GM23338 (cell line): ENCODE measurements around the gene ERMN. TPM values are rescaled to one million over a fixed set of nuclear protein-coding genes. Genes with fewer than 3 reads are reported as not detected.

Source experiments
- ATAC-seq: fragments of 200-7000 bp; cut with Tn5 transposase; 3 replicates; pipeline ENCODE4 v1.9.1; 2020
- DNase-seq: peaks from one replicate; pipeline ENCODE4 v3.0.0-alpha.2; 2015; ENCODE audit warnings: low spot score
- H2AFZ ChIP-seq: fragments of 200-600 bp; sonication (generic); 2 replicates; pipeline ENCODE4 v1.8.0; 2016; ENCODE audit warnings: antibody characterized with exemption, mild to moderate bottlenecking, moderate library complexity
- H3F3A ChIP-seq: fragments of 200-600 bp; sonication (generic); replicated peaks from 2 replicates; pipeline ENCODE4 v1.8.0; 2017; ENCODE audit warnings: antibody characterized with exemption, mixed run types, low read depth
- H3K27ac ChIP-seq: fragments of 200-600 bp; sonication (generic); 2 replicates; pipeline ENCODE4 v1.6.1; 2016; ENCODE audit warnings: low read depth
- H3K27me3 ChIP-seq: fragments of 200-600 bp; sonication (generic); 2 replicates; pipeline ENCODE4 v1.8.0; 2016; ENCODE audit warnings: mild to moderate bottlenecking, mixed run types, moderate library complexity; ENCODE audit not compliant: insufficient read depth
- H3K36me3 ChIP-seq: fragments of 200-600 bp; sonication (generic); 2 replicates; pipeline ENCODE4 v1.8.0; 2016; ENCODE audit warnings: mild to moderate bottlenecking; ENCODE audit not compliant: insufficient read depth
- H3K4me1 ChIP-seq: fragments of 200-600 bp; sonication (generic); 2 replicates; pipeline ENCODE4 v1.8.0; 2016; ENCODE audit warnings: mild to moderate bottlenecking, moderate library complexity; ENCODE audit not compliant: insufficient read depth
- H3K4me2 ChIP-seq: fragments of 200-600 bp; sonication (generic); 2 replicates; pipeline ENCODE4 v1.7.1; 2017; ENCODE audit warnings: mixed run types
- H3K4me3 ChIP-seq: fragments of 200-600 bp; sonication (generic); 2 replicates; pipeline ENCODE4 v1.6.1; 2016; ENCODE audit warnings: mixed run types
- H3K79me2 ChIP-seq: fragments of 200-600 bp; sonication (generic); replicated peaks from 2 replicates; pipeline ENCODE4 v1.8.0; 2017; ENCODE audit warnings: mild to moderate bottlenecking; ENCODE audit not compliant: insufficient read depth
- H3K9me2 ChIP-seq: fragments of 200-600 bp; sonication (generic); 2 replicates; pipeline ENCODE4 v1.8.0; 2017; ENCODE audit not compliant: insufficient read depth
- H4K20me1 ChIP-seq: fragments of 200-600 bp; sonication (generic); replicated peaks from 2 replicates; pipeline ENCODE4 v1.8.0; 2017; ENCODE audit warnings: mild to moderate bottlenecking; ENCODE audit not compliant: insufficient read depth
- H3K27ac Mint-ChIP-seq: 2 replicates; pipeline ENCODE4 v1.8.0; 2020; ENCODE audit warnings: inconsistent platforms, mild to moderate bottlenecking, moderate library complexity, mixed read lengths
- H3K27me3 Mint-ChIP-seq: 3 replicates; pipeline ENCODE4 v1.8.0; 2022; ENCODE audit warnings: low read depth, mild to moderate bottlenecking, moderate library complexity, mixed read lengths, inconsistent platforms; ENCODE audit not compliant: insufficient read depth, poor library complexity
- H3K36me3 Mint-ChIP-seq: 3 replicates; pipeline ENCODE4 v1.8.0; 2021; ENCODE audit warnings: low read depth, mild to moderate bottlenecking, inconsistent platforms, moderate library complexity, mixed read lengths
- H3K4me1 Mint-ChIP-seq: 3 replicates; pipeline ENCODE4 v1.8.0; 2020; ENCODE audit warnings: mild to moderate bottlenecking, inconsistent platforms, mixed read lengths
- H3K4me3 Mint-ChIP-seq: 3 replicates; pipeline ENCODE4 v1.8.0; 2021; ENCODE audit warnings: moderate library complexity, mild to moderate bottlenecking, inconsistent platforms, mixed read lengths
- H3K9me3 Mint-ChIP-seq: 3 replicates; pipeline ENCODE4 v1.8.0; 2020; ENCODE audit warnings: moderate library complexity, mild to moderate bottlenecking, inconsistent platforms, mixed read lengths
- CREB1 ChIP-seq: fragments of 250-450 bp; sonication (Bioruptor Pico); IDR thresholded peaks from 2 replicates; pipeline ENCODE4 v1.5.0; 2020; ENCODE audit warnings: low read depth, mild to moderate bottlenecking, moderate library complexity
- EZH2 ChIP-seq: fragments of 200-600 bp; sonication (generic); IDR thresholded peaks from one replicate; pipeline ENCODE4 v1.8.0; 2017; ENCODE audit warnings: antibody characterized with exemption, mild to moderate bottlenecking, low read depth; ENCODE audit not compliant: unreplicated experiment
- JUNB ChIP-seq: IDR thresholded peaks from one replicate; pipeline ENCODE4 v1.6.1; 2016; ENCODE audit warnings: antibody characterized with exemption; ENCODE audit not compliant: unreplicated experiment
- POLR2AphosphoS5 ChIP-seq: IDR thresholded peaks from 2 replicates; pipeline ENCODE4 v1.6.1; 2016; ENCODE audit warnings: antibody characterized with exemption, low read depth
- polyA plus RNA-seq: library from polyadenylated mRNA; unstranded; fragments of >200 nt; fragmentation: Nextera tagmentation; extraction: Ambion mirVana; gene quantifications from 2 replicates; pipeline ENCODE4 v1.2.1, GENCODE V29; 2016
- total RNA-seq: library from RNA; depleted of rRNA; stranded (reverse); fragments of >200 nt; shearing (Covaris generic); gene quantifications from 2 replicates; pipeline ENCODE4 v1.2.3, GENCODE V29; 2014
- TF ChIP-seq, protein P1 (sequence below), 2 experiments: fragments of 200-600 bp in 1 of 2; sonication (generic) in 1 of 2; conservative IDR thresholded peaks; 2 replicates each; pipeline versions ENCODE4 v1.5.1 to v1.6.1; 2016 to 2017; ENCODE audit warnings: antibody characterized with exemption in 2 of 2, low read depth in 2 of 2, mild to moderate bottlenecking in 2 of 2, moderate library complexity in 1 of 2
- TF ChIP-seq, protein P2 (sequence below): IDR thresholded peaks from one replicate; pipeline ENCODE4 v1.6.1; 2018; ENCODE audit warnings: antibody characterized with exemption; ENCODE audit not compliant: unreplicated experiment
- TF ChIP-seq, protein P3 (sequence below): fragments of 250-450 bp; sonication (Bioruptor Pico); IDR thresholded peaks from 2 replicates; pipeline ENCODE4 v1.5.0; 2020; ENCODE audit warnings: mild to moderate bottlenecking, moderate library complexity
- TF ChIP-seq, protein P4 (sequence below): IDR thresholded peaks from 2 replicates; pipeline ENCODE4 v1.6.1; 2016; ENCODE audit warnings: antibody characterized with exemption

ERMN gene
- total and polyA plus RNA-seq, 2 experiments from 2014 or later, result 0.35 to 0.44 TPM

DNA sequence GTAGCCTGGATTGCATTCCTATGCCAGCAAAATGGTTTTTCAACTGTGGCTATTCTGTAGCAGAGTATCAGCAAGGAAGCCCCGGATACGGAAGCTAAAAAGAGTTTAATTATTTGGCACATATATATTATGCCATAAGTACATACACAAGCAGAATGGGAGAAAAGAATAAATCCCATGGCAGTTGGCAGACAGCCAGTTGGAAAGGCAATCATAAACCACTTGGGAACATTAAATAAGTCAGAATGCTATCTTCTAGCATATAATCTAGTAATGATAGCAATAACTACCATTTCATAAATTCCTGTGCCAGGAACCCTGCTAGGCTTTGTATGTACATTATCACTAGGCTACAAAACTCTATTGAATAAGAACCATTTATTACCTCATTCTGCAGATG, 42.2 kb downstream of the ERMN start:
- Histone ChIP-seq H3K9me2 (no peaks in the 10 kb centered on the region), H3K79me2 (no peaks in the 10 kb centered on the region), H3K4me3 (no peak overlapping the region), H4K20me1 (no peaks in the 10 kb centered on the region), H3K36me3 (no peaks in the 10 kb centered on the region), H3K27ac (no peak overlapping the region), H3K4me1 (no peaks in the 10 kb centered on the region), H3K4me2 (no peak overlapping the region), H3K27me3 (no peaks in the 10 kb centered on the region), H3F3A (no peaks in the 10 kb centered on the region), H2AFZ (no peak overlapping the region)
- ATAC-seq (no peak), DNase-seq (no peak)
- H3K36me3 Mint-ChIP-seq, result no peaks in the 10 kb centered on the region; the same call in 2 of the 3 replicates
- no peak overlapping the region for H3K4me3 Mint-ChIP-seq
- H3K27ac Mint-ChIP-seq, result no peak overlapping the region
- H3K4me1 Mint-ChIP-seq, result no peaks in the 10 kb centered on the region
- H3K27me3 Mint-ChIP-seq, result no peaks in the 10 kb centered on the region
- peaks cover 4% of the 10 kb centered on the region for H3K9me3 Mint-ChIP-seq
- no peak for TF ChIP-seq EZH2
- no peak for TF ChIP-seq CREB1 (CRISPR knock-in tag)
- TF ChIP-seq JUNB, result no peak
- TF ChIP-seq, protein P1, sequence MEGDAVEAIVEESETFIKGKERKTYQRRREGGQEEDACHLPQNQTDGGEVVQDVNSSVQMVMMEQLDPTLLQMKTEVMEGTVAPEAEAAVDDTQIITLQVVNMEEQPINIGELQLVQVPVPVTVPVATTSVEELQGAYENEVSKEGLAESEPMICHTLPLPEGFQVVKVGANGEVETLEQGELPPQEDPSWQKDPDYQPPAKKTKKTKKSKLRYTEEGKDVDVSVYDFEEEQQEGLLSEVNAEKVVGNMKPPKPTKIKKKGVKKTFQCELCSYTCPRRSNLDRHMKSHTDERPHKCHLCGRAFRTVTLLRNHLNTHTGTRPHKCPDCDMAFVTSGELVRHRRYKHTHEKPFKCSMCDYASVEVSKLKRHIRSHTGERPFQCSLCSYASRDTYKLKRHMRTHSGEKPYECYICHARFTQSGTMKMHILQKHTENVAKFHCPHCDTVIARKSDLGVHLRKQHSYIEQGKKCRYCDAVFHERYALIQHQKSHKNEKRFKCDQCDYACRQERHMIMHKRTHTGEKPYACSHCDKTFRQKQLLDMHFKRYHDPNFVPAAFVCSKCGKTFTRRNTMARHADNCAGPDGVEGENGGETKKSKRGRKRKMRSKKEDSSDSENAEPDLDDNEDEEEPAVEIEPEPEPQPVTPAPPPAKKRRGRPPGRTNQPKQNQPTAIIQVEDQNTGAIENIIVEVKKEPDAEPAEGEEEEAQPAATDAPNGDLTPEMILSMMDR (conservative IDR thresholded peaks at IDR 0.05; ENCODE audit: low read depth in 2 of 2), result no peak
- TF ChIP-seq, protein P2, sequence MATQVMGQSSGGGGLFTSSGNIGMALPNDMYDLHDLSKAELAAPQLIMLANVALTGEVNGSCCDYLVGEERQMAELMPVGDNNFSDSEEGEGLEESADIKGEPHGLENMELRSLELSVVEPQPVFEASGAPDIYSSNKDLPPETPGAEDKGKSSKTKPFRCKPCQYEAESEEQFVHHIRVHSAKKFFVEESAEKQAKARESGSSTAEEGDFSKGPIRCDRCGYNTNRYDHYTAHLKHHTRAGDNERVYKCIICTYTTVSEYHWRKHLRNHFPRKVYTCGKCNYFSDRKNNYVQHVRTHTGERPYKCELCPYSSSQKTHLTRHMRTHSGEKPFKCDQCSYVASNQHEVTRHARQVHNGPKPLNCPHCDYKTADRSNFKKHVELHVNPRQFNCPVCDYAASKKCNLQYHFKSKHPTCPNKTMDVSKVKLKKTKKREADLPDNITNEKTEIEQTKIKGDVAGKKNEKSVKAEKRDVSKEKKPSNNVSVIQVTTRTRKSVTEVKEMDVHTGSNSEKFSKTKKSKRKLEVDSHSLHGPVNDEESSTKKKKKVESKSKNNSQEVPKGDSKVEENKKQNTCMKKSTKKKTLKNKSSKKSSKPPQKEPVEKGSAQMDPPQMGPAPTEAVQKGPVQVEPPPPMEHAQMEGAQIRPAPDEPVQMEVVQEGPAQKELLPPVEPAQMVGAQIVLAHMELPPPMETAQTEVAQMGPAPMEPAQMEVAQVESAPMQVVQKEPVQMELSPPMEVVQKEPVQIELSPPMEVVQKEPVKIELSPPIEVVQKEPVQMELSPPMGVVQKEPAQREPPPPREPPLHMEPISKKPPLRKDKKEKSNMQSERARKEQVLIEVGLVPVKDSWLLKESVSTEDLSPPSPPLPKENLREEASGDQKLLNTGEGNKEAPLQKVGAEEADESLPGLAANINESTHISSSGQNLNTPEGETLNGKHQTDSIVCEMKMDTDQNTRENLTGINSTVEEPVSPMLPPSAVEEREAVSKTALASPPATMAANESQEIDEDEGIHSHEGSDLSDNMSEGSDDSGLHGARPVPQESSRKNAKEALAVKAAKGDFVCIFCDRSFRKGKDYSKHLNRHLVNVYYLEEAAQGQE, result no peak
- TF ChIP-seq, protein P3, sequence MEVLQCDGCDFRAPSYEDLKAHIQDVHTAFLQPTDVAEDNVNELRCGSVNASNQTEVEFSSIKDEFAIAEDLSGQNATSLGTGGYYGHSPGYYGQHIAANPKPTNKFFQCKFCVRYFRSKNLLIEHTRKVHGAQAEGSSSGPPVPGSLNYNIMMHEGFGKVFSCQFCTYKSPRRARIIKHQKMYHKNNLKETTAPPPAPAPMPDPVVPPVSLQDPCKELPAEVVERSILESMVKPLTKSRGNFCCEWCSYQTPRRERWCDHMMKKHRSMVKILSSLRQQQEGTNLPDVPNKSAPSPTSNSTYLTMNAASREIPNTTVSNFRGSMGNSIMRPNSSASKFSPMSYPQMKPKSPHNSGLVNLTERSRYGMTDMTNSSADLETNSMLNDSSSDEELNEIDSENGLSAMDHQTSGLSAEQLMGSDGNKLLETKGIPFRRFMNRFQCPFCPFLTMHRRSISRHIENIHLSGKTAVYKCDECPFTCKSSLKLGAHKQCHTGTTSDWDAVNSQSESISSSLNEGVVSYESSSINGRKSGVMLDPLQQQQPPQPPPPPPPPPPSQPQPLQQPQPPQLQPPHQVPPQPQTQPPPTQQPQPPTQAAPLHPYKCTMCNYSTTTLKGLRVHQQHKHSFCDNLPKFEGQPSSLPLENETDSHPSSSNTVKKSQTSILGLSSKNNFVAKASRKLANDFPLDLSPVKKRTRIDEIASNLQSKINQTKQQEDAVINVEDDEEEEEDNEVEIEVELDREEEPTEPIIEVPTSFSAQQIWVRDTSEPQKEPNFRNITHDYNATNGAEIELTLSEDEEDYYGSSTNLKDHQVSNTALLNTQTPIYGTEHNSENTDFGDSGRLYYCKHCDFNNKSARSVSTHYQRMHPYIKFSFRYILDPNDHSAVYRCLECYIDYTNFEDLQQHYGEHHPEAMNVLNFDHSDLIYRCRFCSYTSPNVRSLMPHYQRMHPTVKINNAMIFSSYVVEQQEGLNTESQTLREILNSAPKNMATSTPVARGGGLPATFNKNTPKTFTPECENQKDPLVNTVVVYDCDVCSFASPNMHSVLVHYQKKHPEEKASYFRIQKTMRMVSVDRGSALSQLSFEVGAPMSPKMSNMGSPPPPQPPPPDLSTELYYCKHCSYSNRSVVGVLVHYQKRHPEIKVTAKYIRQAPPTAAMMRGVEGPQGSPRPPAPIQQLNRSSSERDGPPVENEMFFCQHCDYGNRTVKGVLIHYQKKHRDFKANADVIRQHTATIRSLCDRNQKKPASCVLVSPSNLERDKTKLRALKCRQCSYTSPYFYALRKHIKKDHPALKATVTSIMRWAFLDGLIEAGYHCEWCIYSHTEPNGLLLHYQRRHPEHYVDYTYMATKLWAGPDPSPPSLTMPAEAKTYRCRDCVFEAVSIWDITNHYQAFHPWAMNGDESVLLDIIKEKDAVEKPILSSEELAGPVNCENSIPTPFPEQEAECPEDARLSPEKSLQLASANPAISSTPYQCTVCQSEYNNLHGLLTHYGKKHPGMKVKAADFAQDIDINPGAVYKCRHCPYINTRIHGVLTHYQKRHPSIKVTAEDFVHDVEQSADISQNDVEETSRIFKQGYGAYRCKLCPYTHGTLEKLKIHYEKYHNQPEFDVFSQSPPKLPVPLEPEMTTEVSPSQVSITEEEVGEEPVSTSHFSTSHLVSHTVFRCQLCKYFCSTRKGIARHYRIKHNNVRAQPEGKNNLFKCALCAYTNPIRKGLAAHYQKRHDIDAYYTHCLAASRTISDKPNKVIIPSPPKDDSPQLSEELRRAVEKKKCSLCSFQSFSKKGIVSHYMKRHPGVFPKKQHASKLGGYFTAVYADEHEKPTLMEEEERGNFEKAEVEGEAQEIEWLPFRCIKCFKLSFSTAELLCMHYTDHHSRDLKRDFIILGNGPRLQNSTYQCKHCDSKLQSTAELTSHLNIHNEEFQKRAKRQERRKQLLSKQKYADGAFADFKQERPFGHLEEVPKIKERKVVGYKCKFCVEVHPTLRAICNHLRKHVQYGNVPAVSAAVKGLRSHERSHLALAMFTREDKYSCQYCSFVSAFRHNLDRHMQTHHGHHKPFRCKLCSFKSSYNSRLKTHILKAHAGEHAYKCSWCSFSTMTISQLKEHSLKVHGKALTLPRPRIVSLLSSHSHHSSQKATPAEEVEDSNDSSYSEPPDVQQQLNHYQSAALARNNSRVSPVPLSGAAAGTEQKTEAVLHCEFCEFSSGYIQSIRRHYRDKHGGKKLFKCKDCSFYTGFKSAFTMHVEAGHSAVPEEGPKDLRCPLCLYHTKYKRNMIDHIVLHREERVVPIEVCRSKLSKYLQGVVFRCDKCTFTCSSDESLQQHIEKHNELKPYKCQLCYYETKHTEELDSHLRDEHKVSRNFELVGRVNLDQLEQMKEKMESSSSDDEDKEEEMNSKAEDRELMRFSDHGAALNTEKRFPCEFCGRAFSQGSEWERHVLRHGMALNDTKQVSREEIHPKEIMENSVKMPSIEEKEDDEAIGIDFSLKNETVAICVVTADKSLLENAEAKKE (CRISPR knock-in tag), result no peak
- TF ChIP-seq, protein P4, sequence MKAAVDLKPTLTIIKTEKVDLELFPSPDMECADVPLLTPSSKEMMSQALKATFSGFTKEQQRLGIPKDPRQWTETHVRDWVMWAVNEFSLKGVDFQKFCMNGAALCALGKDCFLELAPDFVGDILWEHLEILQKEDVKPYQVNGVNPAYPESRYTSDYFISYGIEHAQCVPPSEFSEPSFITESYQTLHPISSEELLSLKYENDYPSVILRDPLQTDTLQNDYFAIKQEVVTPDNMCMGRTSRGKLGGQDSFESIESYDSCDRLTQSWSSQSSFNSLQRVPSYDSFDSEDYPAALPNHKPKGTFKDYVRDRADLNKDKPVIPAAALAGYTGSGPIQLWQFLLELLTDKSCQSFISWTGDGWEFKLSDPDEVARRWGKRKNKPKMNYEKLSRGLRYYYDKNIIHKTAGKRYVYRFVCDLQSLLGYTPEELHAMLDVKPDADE, result no peak
- TF ChIP-seq POLR2AphosphoS5, result no peak
